ENCODE data around the gene SLC1A2. TPM values are rescaled to one million over a fixed set of nuclear protein-coding genes. Genes with fewer than 3 reads are reported as not detected.

Gene SLC1A2
- total RNA-seq = 1 to 10 TPM in 1 of 4 donors, under 1 TPM in 3; 0.05 to 1.2 (median 0.54) TPM

DNA sequence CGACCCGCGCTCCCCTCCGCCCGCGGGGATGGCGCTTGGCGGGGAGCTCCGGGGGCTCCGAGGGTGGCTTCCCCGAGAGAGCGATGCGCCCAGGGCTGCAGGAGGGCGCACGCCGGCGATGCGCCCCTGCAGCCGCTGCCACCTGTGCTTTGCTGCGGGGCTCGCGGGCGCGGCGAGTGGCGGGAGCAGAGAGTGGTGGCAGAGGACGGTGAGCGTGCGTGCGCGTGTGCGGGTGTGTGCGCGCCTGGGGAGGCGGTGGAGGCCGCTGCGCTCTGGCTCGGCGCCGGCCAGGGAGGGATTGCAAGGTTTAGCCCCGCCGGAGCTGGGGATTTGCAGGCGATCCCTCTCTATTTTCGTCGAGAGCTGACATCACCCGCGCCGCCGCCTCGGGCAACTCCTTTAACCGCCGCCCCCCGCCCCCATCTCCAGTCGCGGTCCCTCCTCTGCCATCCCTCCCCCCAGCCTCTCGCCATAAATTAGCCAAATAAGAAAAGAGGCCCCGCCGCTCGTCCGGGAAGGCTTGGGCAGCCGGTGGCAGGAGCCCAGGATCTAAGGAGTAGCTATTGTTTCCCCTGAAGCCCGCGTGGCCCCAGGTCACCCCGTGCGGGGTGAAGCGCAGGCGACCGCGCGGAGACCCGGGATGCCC, at the start of gene SLC1A2:
SLC1A2 (minus strand) TSS at position 375 of the 646 bp plus-strand sequence. CDS start 592 bp downstream, outside the sequence.
- DNase-seq = peak in 1 of 2 donors; percentile 5
- Histone ChIP-seq H3K27ac (no peak within 1 kb of the TSS), H3K36me3 (no peaks in the 10 kb centered on the region), H3K4me3 (replicated peaks in 1 of 3) (peak within 1 kb of the TSS in 1 of 3 donors; percentile 32), H3K9me3 (no peaks in the 10 kb centered on the region), H3K27me3 (no peaks in the 10 kb centered on the region), H3K4me1 (peaks cover 6 to 26% of the 10 kb centered on the region in 2 donors)
- intact Hi-C loops (cut with DNase I) = no loop called here
- WGBS, 2 donors = 0 to 1% methylated on average over 4 to 26 of the region's 71 CpGs
- TF ChIP-seq, protein P1, sequence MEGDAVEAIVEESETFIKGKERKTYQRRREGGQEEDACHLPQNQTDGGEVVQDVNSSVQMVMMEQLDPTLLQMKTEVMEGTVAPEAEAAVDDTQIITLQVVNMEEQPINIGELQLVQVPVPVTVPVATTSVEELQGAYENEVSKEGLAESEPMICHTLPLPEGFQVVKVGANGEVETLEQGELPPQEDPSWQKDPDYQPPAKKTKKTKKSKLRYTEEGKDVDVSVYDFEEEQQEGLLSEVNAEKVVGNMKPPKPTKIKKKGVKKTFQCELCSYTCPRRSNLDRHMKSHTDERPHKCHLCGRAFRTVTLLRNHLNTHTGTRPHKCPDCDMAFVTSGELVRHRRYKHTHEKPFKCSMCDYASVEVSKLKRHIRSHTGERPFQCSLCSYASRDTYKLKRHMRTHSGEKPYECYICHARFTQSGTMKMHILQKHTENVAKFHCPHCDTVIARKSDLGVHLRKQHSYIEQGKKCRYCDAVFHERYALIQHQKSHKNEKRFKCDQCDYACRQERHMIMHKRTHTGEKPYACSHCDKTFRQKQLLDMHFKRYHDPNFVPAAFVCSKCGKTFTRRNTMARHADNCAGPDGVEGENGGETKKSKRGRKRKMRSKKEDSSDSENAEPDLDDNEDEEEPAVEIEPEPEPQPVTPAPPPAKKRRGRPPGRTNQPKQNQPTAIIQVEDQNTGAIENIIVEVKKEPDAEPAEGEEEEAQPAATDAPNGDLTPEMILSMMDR (IDR thresholded peaks at IDR 0.05) = no peak
- TF ChIP-seq POLR2A (IDR thresholded peaks at IDR 0.05) = no peak

DNA sequence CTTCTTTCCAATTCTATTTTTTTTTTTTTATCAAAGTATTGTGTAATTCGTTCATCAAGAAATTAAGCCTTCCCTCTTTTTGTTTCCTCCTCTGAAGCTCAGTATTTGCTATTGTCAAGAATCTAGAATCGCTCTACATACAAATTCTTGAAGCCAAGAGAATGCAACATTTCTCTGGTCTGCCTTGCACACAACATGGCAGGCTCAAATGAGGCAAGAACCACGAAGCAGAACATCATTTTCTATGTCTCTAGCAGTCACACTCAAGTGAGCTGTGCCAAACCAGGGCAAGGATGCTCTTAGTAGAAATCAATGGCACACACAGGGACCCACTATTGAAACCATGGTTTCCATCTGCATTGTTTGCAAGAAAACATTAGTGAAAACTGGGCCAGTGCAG, 46.7 kb upstream of the SLC1A2 start:
- Histone ChIP-seq H3K27ac (no peak overlapping the region), H3K4me3 (replicated peaks in 1 of 3) (no peak overlapping the region), H3K27me3 (no peaks in the 10 kb centered on the region), H3K36me3 (no peaks in the 10 kb centered on the region), H3K4me1 (no peaks in the 10 kb centered on the region), H3K9me3 (no peaks in the 10 kb centered on the region)
- 80 to 90% methylated on average over 3 of the region's 3 CpGs for WGBS, 2 donors
- DNase-seq = no peak
- TF ChIP-seq, protein P1 (IDR thresholded peaks at IDR 0.05) = no peak
- no peak for TF ChIP-seq POLR2A (IDR thresholded peaks at IDR 0.05)
- intact Hi-C loops (cut with DNase I) = no loop called here

DNA sequence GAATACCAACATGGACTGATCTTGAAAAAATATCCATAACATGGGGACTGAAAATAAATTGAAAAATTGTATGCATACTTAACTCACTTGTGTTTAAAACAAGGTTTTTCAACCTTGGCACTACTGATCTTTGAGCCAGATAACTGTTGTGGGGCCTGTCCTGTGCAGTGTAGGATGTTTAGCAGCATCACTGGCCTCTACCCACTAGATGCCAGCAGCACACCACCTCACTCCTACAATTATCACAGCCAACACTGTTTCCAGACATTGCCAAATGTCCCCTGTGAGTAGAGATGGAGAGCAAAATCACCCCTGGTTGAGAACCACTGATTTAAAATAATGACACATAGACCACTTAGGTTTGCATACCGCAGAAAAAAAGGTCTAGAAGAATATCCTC, 45.0 kb upstream of the SLC1A2 start:
- no peaks in the 10 kb centered on the region for H3K9me3 ChIP-seq
- no peaks in the 10 kb centered on the region for H3K36me3 ChIP-seq
- no peaks in the 10 kb centered on the region for H3K4me1 ChIP-seq
- WGBS, 2 donors = 89 to 91% methylated on average over 1 of the region's 1 CpG
- intact Hi-C loops (cut with DNase I) = no loop called here
- H3K27ac ChIP-seq = no peak overlapping the region
- DNase-seq = no peak
- no peaks in the 10 kb centered on the region for H3K27me3 ChIP-seq
- TF ChIP-seq, protein P1 (IDR thresholded peaks at IDR 0.05) = no peak
- no peak for TF ChIP-seq POLR2A (IDR thresholded peaks at IDR 0.05)
- no peak overlapping the region for H3K4me3 ChIP-seq (replicated peaks in 1 of 3)

DNA sequence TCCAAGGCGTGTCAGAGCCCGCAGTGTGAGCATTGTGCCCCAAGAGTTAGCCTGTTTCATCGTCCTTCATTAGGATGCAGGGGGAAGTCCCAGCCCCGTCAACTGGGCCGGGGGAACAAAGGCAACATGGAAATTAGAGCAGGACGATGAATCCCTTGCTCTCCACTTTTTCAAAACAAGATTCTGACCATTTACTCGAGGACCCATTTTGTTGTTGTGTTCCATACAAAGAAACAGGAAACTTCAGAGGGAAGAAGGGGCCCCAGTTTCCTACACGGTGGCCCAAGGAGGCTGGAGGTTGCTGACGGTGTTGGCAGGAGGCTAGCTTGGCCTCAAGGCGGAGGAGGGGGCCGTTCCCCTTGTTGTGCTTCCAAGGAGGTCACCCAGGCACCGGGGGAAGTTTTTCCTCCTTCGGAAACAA, 44.0 kb upstream of the SLC1A2 start:
- intact Hi-C loops (cut with DNase I) = no loop called here
- WGBS, 2 donors = 85% methylated on average over 13 of the region's 13 CpGs

More for the DNA sequence above, 44.0 kb upstream of the SLC1A2 start:
- TF ChIP-seq POLR2A (IDR thresholded peaks at IDR 0.05) = no peak
- TF ChIP-seq, protein P1 (IDR thresholded peaks at IDR 0.05) = no peak
- no peaks in the 10 kb centered on the region for H3K4me1 ChIP-seq
- no peaks in the 10 kb centered on the region for H3K9me3 ChIP-seq
- H3K36me3 ChIP-seq = no peaks in the 10 kb centered on the region
- H3K27ac ChIP-seq = no peak overlapping the region
- no peak for DNase-seq
- no peak overlapping the region for H3K4me3 ChIP-seq (replicated peaks in 1 of 3)
- no peaks in the 10 kb centered on the region for H3K27me3 ChIP-seq

Measured in thyroid gland (tissue), 4 donors.